Esophagus muscularis mucosa (tissue), 4 donors: Measurements from ENCODE around the gene HOATZ. TPM values are rescaled to one million over a fixed set of nuclear protein-coding genes. Genes with fewer than 3 reads are reported as not detected.

ENCODE experiments used
- DNase-seq: peaks from one replicate; pipeline ENCODE4 v3.0.0-alpha.2; 2017; ENCODE audit errors: extremely low spot score
- H3K27ac ChIP-seq, 4 donors: fragments of 200-600 bp; sonication (generic); replicated peaks in 1 of 4; 1 replicate in 3 of 4; 2 replicates in 1 of 4; pipeline ENCODE4 v1.5.1; 2016 to 2019; ENCODE audit warnings: mild to moderate bottlenecking in 1 of 4
- H3K27me3 ChIP-seq, 4 donors: fragments of 200-600 bp; sonication (generic); one replicate each; pipeline versions ENCODE4 v1.5.1 to v1.6.0; 2016 to 2019
- H3K36me3 ChIP-seq, 4 donors: fragments of 200-600 bp; sonication (generic); one replicate each; pipeline ENCODE4 v1.5.1; 2016 to 2019
- H3K4me1 ChIP-seq, 4 donors: fragments of 200-600 bp; sonication (generic); one replicate each; pipeline ENCODE4 v1.5.1; 2016 to 2019
- H3K4me3 ChIP-seq, 4 donors: fragments of 200-600 bp; sonication (generic); 1 replicate in 2 of 4; 2 replicates in 2 of 4; pipeline ENCODE4 v1.5.1; 2016 to 2019; ENCODE audit warnings: mild to moderate bottlenecking in 4 of 4, moderate library complexity in 1 of 4
- H3K9me3 ChIP-seq, 4 donors: fragments of 200-600 bp; sonication (generic); 1 replicate in 3 of 4; 2 replicates in 1 of 4; pipeline ENCODE4 v1.5.1; 2016 to 2019
- CTCF ChIP-seq, 3 experiments: fragments of 200-600 bp in 2 of 3; fragments of 450-650 bp in 1 of 3; sonication (generic) in 2 of 3; IDR thresholded peaks; one replicate each; pipeline ENCODE4 v1.5.1; 2017 to 2019; ENCODE audit warnings: antibody characterized with exemption in 3 of 3, mild to moderate bottlenecking in 2 of 3, moderate library complexity in 1 of 3
- EP300 ChIP-seq: sonication (generic); formaldehyde crosslinking; IDR thresholded peaks from one replicate; pipeline ENCODE4 v1.6.1; 2017; ENCODE audit warnings: antibody characterized with exemption
- POLR2A ChIP-seq: fragments of 450-650 bp; IDR thresholded peaks from one replicate; pipeline ENCODE4 v1.6.1; 2017; ENCODE audit warnings: antibody characterized with exemption, moderate library complexity, mild to moderate bottlenecking, low read depth
- POLR2AphosphoS5 ChIP-seq, 2 donors: sonication (generic); formaldehyde crosslinking; IDR thresholded peaks; one replicate each; pipeline ENCODE4 v1.6.1; 2017; ENCODE audit warnings: antibody characterized with exemption in 2 of 2
- WGBS: methylation state at CpG from one replicate; pipeline ENCODE4 v1.1.5; 2018; 5-methylcytosine and 5-hydroxymethylcytosine counted together
- intact Hi-C: fragments of 100-400 bp; cut with DNase I; formaldehyde crosslinking; loops from one replicate; pipeline ENCODE4 v1.15.1; 2023
- total RNA-seq, 4 donors: library from RNA; depleted of rRNA; stranded (reverse); fragments of >200 nt; gene quantifications; one replicate each; pipeline versions ENCODE4 v1.1.0 to v1.2.1, GENCODE V29; 2016

HOATZ gene
- total RNA-seq, 4 donors from 2014 or later: not detected

- TF ChIP-seq POLR2A: no peak
- TF ChIP-seq EP300: no peak
- no peak for TF ChIP-seq POLR2AphosphoS5 (IDR thresholded peaks at IDR 0.05)
- no peak for TF ChIP-seq CTCF (IDR thresholded peaks at IDR 0.05)
- DNase-seq: no peak
- no peaks in the 10 kb centered on the region for H3K27me3 ChIP-seq
- H3K4me3 ChIP-seq: no peak overlapping the region
- 63% methylated on average over 1 of the region's 1 CpG for WGBS
- intact Hi-C loops: no loop called here
- H3K27ac ChIP-seq: no peak overlapping the region
- H3K4me1 ChIP-seq: no peaks in the 10 kb centered on the region
- no peaks in the 10 kb centered on the region for H3K36me3 ChIP-seq
- H3K9me3 ChIP-seq: no peaks in the 10 kb centered on the region
These were observed 14.0 kb downstream of the HOATZ start for GRCh38 chr11:111528557-111528956.

- H3K9me3 ChIP-seq: no peaks in the 10 kb centered on the region
- WGBS: 69% methylated on average over 3 of the region's 3 CpGs
- H3K27me3 ChIP-seq: no peaks in the 10 kb centered on the region
- H3K4me3 ChIP-seq: no peak overlapping the region
- no peak overlapping the region for H3K27ac ChIP-seq
- intact Hi-C loops: no loop called here
- H3K36me3 ChIP-seq: no peaks in the 10 kb centered on the region
- no peaks in the 10 kb centered on the region for H3K4me1 ChIP-seq
- DNase-seq: no peak
- TF ChIP-seq CTCF (IDR thresholded peaks at IDR 0.05): no peak
- TF ChIP-seq POLR2A: no peak
- no peak for TF ChIP-seq EP300
- TF ChIP-seq POLR2AphosphoS5 (IDR thresholded peaks at IDR 0.05): no peak
These were observed 15.5 kb downstream of the HOATZ start for GRCh38 chr11:111530091-111530490.

- intact Hi-C loops: no loop called here
- H3K4me3 ChIP-seq: no peak overlapping the region
- H3K4me1 ChIP-seq: no peaks in the 10 kb centered on the region
- no peaks in the 10 kb centered on the region for H3K27me3 ChIP-seq
- H3K9me3 ChIP-seq: no peaks in the 10 kb centered on the region
- TF ChIP-seq POLR2A: no peak
- TF ChIP-seq CTCF (IDR thresholded peaks at IDR 0.05): no peak
- no peak for TF ChIP-seq EP300
- TF ChIP-seq POLR2AphosphoS5 (IDR thresholded peaks at IDR 0.05): no peak
- H3K27ac ChIP-seq: no peak overlapping the region
- H3K36me3 ChIP-seq: no peaks in the 10 kb centered on the region
- DNase-seq: no peak
These were observed 16.6 kb downstream of the HOATZ start for GRCh38 chr11:111531136-111531535.

- WGBS: 70% methylated on average over 9 of the region's 9 CpGs
- no peaks in the 10 kb centered on the region for H3K9me3 ChIP-seq
- TF ChIP-seq EP300 (no peak), POLR2AphosphoS5 (IDR thresholded peaks at IDR 0.05) (no peak), CTCF (IDR thresholded peaks at IDR 0.05) (no peak)
- DNase-seq: no peak
- no peak overlapping the region for H3K27ac ChIP-seq
- H3K27me3 ChIP-seq: no peaks in the 10 kb centered on the region
- H3K36me3 ChIP-seq: no peaks in the 10 kb centered on the region
- H3K4me3 ChIP-seq: no peak overlapping the region
- no peaks in the 10 kb centered on the region for H3K4me1 ChIP-seq
- intact Hi-C loops: no loop called here
These were observed 17.2 kb downstream of the HOATZ start for GRCh38 chr11:111531687-111532364.

GRCh38 chr11:111532365-111532709 lies 17.8 kb downstream of the HOATZ start:
- Histone ChIP-seq H3K27ac (no peak overlapping the region), H3K4me3 (no peak overlapping the region), H3K36me3 (no peaks in the 10 kb centered on the region), H3K9me3 (no peaks in the 10 kb centered on the region), H3K4me1 (no peaks in the 10 kb centered on the region), H3K27me3 (peaks cover 0 to 1% (median 0%) of the 10 kb centered on the region in 4 donors)
- DNase-seq: no peak
- no peak for TF ChIP-seq EP300
- TF ChIP-seq POLR2A: no peak
- TF ChIP-seq CTCF (IDR thresholded peaks at IDR 0.05): no peak
- TF ChIP-seq POLR2AphosphoS5 (IDR thresholded peaks at IDR 0.05): no peak
- intact Hi-C loops: no loop called here
- WGBS: 80% methylated on average over 5 of the region's 5 CpGs
